GM23248 (cell line): ENCODE results near the gene CCNYL1.

ENCODE experiments used
- EZH2 ChIP-seq: fragments of 200-600 bp; sonication (generic); IDR thresholded peaks from 2 replicates; pipeline ENCODE4 v1.6.1; 2018; ENCODE audit warnings: antibody characterized with exemption, mild to moderate bottlenecking; ENCODE audit not compliant: insufficient read depth, poor library complexity, severe bottlenecking
- EZH2phosphoT487 ChIP-seq: fragments of 200-600 bp; sonication (generic); IDR thresholded peaks from 2 replicates; pipeline ENCODE4 v1.6.1; 2018; ENCODE audit warnings: antibody characterized with exemption, moderate library complexity, mild to moderate bottlenecking, low read depth; ENCODE audit not compliant: insufficient read depth

- TF ChIP-seq EZH2: no peak
- TF ChIP-seq EZH2phosphoT487: no peak
Observed at GRCh38 chr2:207771421-207771820, 60.0 kb downstream of the CCNYL1 start.
